GM23338 (cell line): ENCODE measurements around the gene CYP11A1. TPM values are rescaled to one million over a fixed set of nuclear protein-coding genes. Genes with fewer than 3 reads are reported as not detected.
A peak's percentile ranks its signal among the peaks of the same experiment; 100 is the strongest.

Experiments used
- ATAC-seq: fragments of 200-7000 bp; cut with Tn5 transposase; 3 replicates; pipeline ENCODE4 v1.9.1; 2020
- DNase-seq: peaks from one replicate; pipeline ENCODE4 v3.0.0-alpha.2; 2015; ENCODE audit warnings: low spot score
- H2AFZ ChIP-seq: fragments of 200-600 bp; sonication (generic); 2 replicates; pipeline ENCODE4 v1.8.0; 2016; ENCODE audit warnings: antibody characterized with exemption, mild to moderate bottlenecking, moderate library complexity
- H3F3A ChIP-seq: fragments of 200-600 bp; sonication (generic); replicated peaks from 2 replicates; pipeline ENCODE4 v1.8.0; 2017; ENCODE audit warnings: antibody characterized with exemption, mixed run types, low read depth
- H3K27ac ChIP-seq: fragments of 200-600 bp; sonication (generic); 2 replicates; pipeline ENCODE4 v1.6.1; 2016; ENCODE audit warnings: low read depth
- H3K27me3 ChIP-seq: fragments of 200-600 bp; sonication (generic); 2 replicates; pipeline ENCODE4 v1.8.0; 2016; ENCODE audit warnings: mild to moderate bottlenecking, mixed run types, moderate library complexity; ENCODE audit not compliant: insufficient read depth
- H3K36me3 ChIP-seq: fragments of 200-600 bp; sonication (generic); 2 replicates; pipeline ENCODE4 v1.8.0; 2016; ENCODE audit warnings: mild to moderate bottlenecking; ENCODE audit not compliant: insufficient read depth
- H3K4me1 ChIP-seq: fragments of 200-600 bp; sonication (generic); 2 replicates; pipeline ENCODE4 v1.8.0; 2016; ENCODE audit warnings: mild to moderate bottlenecking, moderate library complexity; ENCODE audit not compliant: insufficient read depth
- H3K4me2 ChIP-seq: fragments of 200-600 bp; sonication (generic); 2 replicates; pipeline ENCODE4 v1.7.1; 2017; ENCODE audit warnings: mixed run types
- H3K4me3 ChIP-seq: fragments of 200-600 bp; sonication (generic); 2 replicates; pipeline ENCODE4 v1.6.1; 2016; ENCODE audit warnings: mixed run types
- H3K79me2 ChIP-seq: fragments of 200-600 bp; sonication (generic); replicated peaks from 2 replicates; pipeline ENCODE4 v1.8.0; 2017; ENCODE audit warnings: mild to moderate bottlenecking; ENCODE audit not compliant: insufficient read depth
- H3K9me2 ChIP-seq: fragments of 200-600 bp; sonication (generic); 2 replicates; pipeline ENCODE4 v1.8.0; 2017; ENCODE audit not compliant: insufficient read depth
- H4K20me1 ChIP-seq: fragments of 200-600 bp; sonication (generic); replicated peaks from 2 replicates; pipeline ENCODE4 v1.8.0; 2017; ENCODE audit warnings: mild to moderate bottlenecking; ENCODE audit not compliant: insufficient read depth
- H3K27ac Mint-ChIP-seq: 2 replicates; pipeline ENCODE4 v1.8.0; 2020; ENCODE audit warnings: inconsistent platforms, mild to moderate bottlenecking, moderate library complexity, mixed read lengths
- H3K27me3 Mint-ChIP-seq: 3 replicates; pipeline ENCODE4 v1.8.0; 2022; ENCODE audit warnings: low read depth, mild to moderate bottlenecking, moderate library complexity, mixed read lengths, inconsistent platforms; ENCODE audit not compliant: insufficient read depth, poor library complexity
- H3K36me3 Mint-ChIP-seq: 3 replicates; pipeline ENCODE4 v1.8.0; 2021; ENCODE audit warnings: low read depth, mild to moderate bottlenecking, inconsistent platforms, moderate library complexity, mixed read lengths
- H3K4me1 Mint-ChIP-seq: 3 replicates; pipeline ENCODE4 v1.8.0; 2020; ENCODE audit warnings: mild to moderate bottlenecking, inconsistent platforms, mixed read lengths
- H3K4me3 Mint-ChIP-seq: 3 replicates; pipeline ENCODE4 v1.8.0; 2021; ENCODE audit warnings: moderate library complexity, mild to moderate bottlenecking, inconsistent platforms, mixed read lengths
- H3K9me3 Mint-ChIP-seq: 3 replicates; pipeline ENCODE4 v1.8.0; 2020; ENCODE audit warnings: moderate library complexity, mild to moderate bottlenecking, inconsistent platforms, mixed read lengths
- CREB1 ChIP-seq: fragments of 250-450 bp; sonication (Bioruptor Pico); IDR thresholded peaks from 2 replicates; pipeline ENCODE4 v1.5.0; 2020; ENCODE audit warnings: low read depth, mild to moderate bottlenecking, moderate library complexity
- CTCF ChIP-seq, 2 experiments: fragments of 200-600 bp in 1 of 2; sonication (generic) in 1 of 2; conservative IDR thresholded peaks; 2 replicates each; pipeline versions ENCODE4 v1.5.1 to v1.6.1; 2016 to 2017; ENCODE audit warnings: antibody characterized with exemption in 2 of 2, low read depth in 2 of 2, mild to moderate bottlenecking in 2 of 2, moderate library complexity in 1 of 2
- ETS1 ChIP-seq: IDR thresholded peaks from 2 replicates; pipeline ENCODE4 v1.6.1; 2016; ENCODE audit warnings: antibody characterized with exemption
- EZH2 ChIP-seq: fragments of 200-600 bp; sonication (generic); IDR thresholded peaks from one replicate; pipeline ENCODE4 v1.8.0; 2017; ENCODE audit warnings: antibody characterized with exemption, mild to moderate bottlenecking, low read depth; ENCODE audit not compliant: unreplicated experiment
- EZH2phosphoT487 ChIP-seq: fragments of 200-600 bp; sonication (generic); IDR thresholded peaks from one replicate; pipeline ENCODE4 v1.8.1; 2018; ENCODE audit warnings: antibody characterized with exemption; ENCODE audit not compliant: unreplicated experiment
- JUNB ChIP-seq: IDR thresholded peaks from one replicate; pipeline ENCODE4 v1.6.1; 2016; ENCODE audit warnings: antibody characterized with exemption; ENCODE audit not compliant: unreplicated experiment
- NANOG ChIP-seq: IDR thresholded peaks from 2 replicates; pipeline ENCODE4 v1.6.1; 2016; ENCODE audit warnings: antibody characterized with exemption, borderline replicate concordance
- POLR2AphosphoS5 ChIP-seq: IDR thresholded peaks from 2 replicates; pipeline ENCODE4 v1.6.1; 2016; ENCODE audit warnings: antibody characterized with exemption, low read depth
- REST ChIP-seq: IDR thresholded peaks from one replicate; pipeline ENCODE4 v1.6.1; 2018; ENCODE audit warnings: antibody characterized with exemption; ENCODE audit not compliant: unreplicated experiment
- STAT1 ChIP-seq: IDR thresholded peaks from one replicate; pipeline ENCODE4 v1.6.1; 2016; ENCODE audit warnings: antibody characterized with exemption; ENCODE audit not compliant: unreplicated experiment
- ZNF114 ChIP-seq: fragments of 250-450 bp; sonication (Bioruptor Pico); IDR thresholded peaks from 2 replicates; pipeline ENCODE4 v1.5.0; 2020; ENCODE audit warnings: mild to moderate bottlenecking, moderate library complexity
- ZNF331 ChIP-seq: fragments of 250-450 bp; sonication (Bioruptor Pico); IDR thresholded peaks from 2 replicates; pipeline ENCODE4 v1.5.0; 2020; ENCODE audit warnings: low read depth, mild to moderate bottlenecking, moderate library complexity
- polyA plus RNA-seq: library from polyadenylated mRNA; unstranded; fragments of >200 nt; fragmentation: Nextera tagmentation; extraction: Ambion mirVana; gene quantifications from 2 replicates; pipeline ENCODE4 v1.2.1, GENCODE V29; 2016
- total RNA-seq: library from RNA; depleted of rRNA; stranded (reverse); fragments of >200 nt; shearing (Covaris generic); gene quantifications from 2 replicates; pipeline ENCODE4 v1.2.3, GENCODE V29; 2014

Gene CYP11A1
- total and polyA plus RNA-seq, 2 experiments from 2014 or later: 1.2 to 1.7 TPM

- H3K4me3 Mint-ChIP-seq: no peak overlapping the region
- Histone ChIP-seq H3K9me2 (peaks cover 5% of the 10 kb centered on the region; the same call in 1 of the 2 replicates), H3K4me1 (no peaks in the 10 kb centered on the region; the same call in 1 of the 2 replicates), H2AFZ (peak overlapping the region; percentile 88), H3K79me2 (no peaks in the 10 kb centered on the region), H4K20me1 (no peaks in the 10 kb centered on the region), H3K27ac (no peak overlapping the region), H3K4me3 (no peak overlapping the region), H3K27me3 (no peaks in the 10 kb centered on the region), H3K36me3 (no peaks in the 10 kb centered on the region), H3F3A (no peaks in the 10 kb centered on the region), H3K4me2 (no peak overlapping the region)
- TF ChIP-seq JUNB (no peak), NANOG (no peak), REST (no peak), STAT1 (no peak), ETS1 (no peak), CTCF (conservative IDR thresholded peaks at IDR 0.05; ENCODE audit: low read depth in 2 of 2) (no peak), ZNF114 (no peak), ZNF331 (CRISPR knock-in tag) (no peak), CREB1 (no peak), POLR2AphosphoS5 (no peak), EZH2phosphoT487 (no peak), EZH2 (no peak)
- no peak for DNase-seq
- H3K27ac Mint-ChIP-seq: no peak overlapping the region
- no peaks in the 10 kb centered on the region for H3K36me3 Mint-ChIP-seq
- peaks cover 2% of the 10 kb centered on the region; the same call in 1 of the 3 replicates for H3K9me3 Mint-ChIP-seq
- H3K4me1 Mint-ChIP-seq: peaks cover 7% of the 10 kb centered on the region
- ATAC-seq: no peak
- peaks cover 9% of the 10 kb centered on the region for H3K27me3 Mint-ChIP-seq
These were observed 22.4 kb downstream of the CYP11A1 start for GRCh38 chr15:74345051-74345450.
